ENCODE measurements around the gene PARD3B.

GRCh38 chr2:205427112-205427511 lies 881.8 kb downstream of the PARD3B start:
- TF ChIP-seq SUZ12 (IDR thresholded peaks at IDR 0.05) (no peak), BHLHE40 (IDR thresholded peaks at IDR 0.05; ENCODE audit: borderline replicate concordance) (no peak), FOXM1 (IDR thresholded peaks at IDR 0.05; ENCODE audit: borderline replicate concordance) (no peak), NFRKB (IDR thresholded peaks at IDR 0.05) (no peak), FOXA1 (IDR thresholded peaks at IDR 0.05) (no peak), PKNOX1 (IDR thresholded peaks at IDR 0.05) (no peak), CTBP1 (IDR thresholded peaks at IDR 0.05; ENCODE audit: borderline replicate concordance) (no peak), FOXK2 (IDR thresholded peaks at IDR 0.05) (no peak), SP1 (IDR thresholded peaks at IDR 0.05) (no peak), L3MBTL2 (conservative IDR thresholded peaks at IDR 0.05) (no peak), HDGF (IDR thresholded peaks at IDR 0.05; ENCODE audit: borderline replicate concordance) (no peak)
